Measurements from ENCODE around the gene GSTT4. TPM values are rescaled to one million over a fixed set of nuclear protein-coding genes. Genes with fewer than 3 reads are reported as not detected.

The GSTT4 gene
- total RNA-seq, 1 donor from 2014 or later = not detected

GRCh38 chr22:24016156-24016555 lies 10.9 kb upstream of the GSTT4 start:
- no peaks in the 10 kb centered on the region for H3K27me3 Mint-ChIP-seq (ENCODE audit: unreplicated experiment)
- peaks cover 18% of the 10 kb centered on the region for H3K4me1 Mint-ChIP-seq (ENCODE audit: unreplicated experiment)
- H3K36me3 Mint-ChIP-seq (ENCODE audit: unreplicated experiment) = peaks cover 3% of the 10 kb centered on the region
- no peaks in the 10 kb centered on the region for H3K9me3 Mint-ChIP-seq (ENCODE audit: unreplicated experiment)
- H3K27ac Mint-ChIP-seq (ENCODE audit: unreplicated experiment) = no peak overlapping the region
- no peak for TF ChIP-seq CTCF (IDR thresholded peaks at IDR 0.05)
- no peak overlapping the region for H3K4me3 Mint-ChIP-seq (ENCODE audit: unreplicated experiment)
- DNase-seq (ENCODE audit: extremely low spot score, unreplicated experiment) = no peak

GRCh38 chr22:24011735-24012068 lies 6.4 kb upstream of the GSTT4 start:
- peaks cover 18% of the 10 kb centered on the region for H3K4me1 Mint-ChIP-seq (ENCODE audit: unreplicated experiment)
- H3K4me3 Mint-ChIP-seq (ENCODE audit: unreplicated experiment) = peak overlapping the region; percentile 96
- no peak for TF ChIP-seq CTCF (IDR thresholded peaks at IDR 0.05)
- DNase-seq (ENCODE audit: extremely low spot score, unreplicated experiment) = no peak
- H3K36me3 Mint-ChIP-seq (ENCODE audit: unreplicated experiment) = no peaks in the 10 kb centered on the region
- H3K9me3 Mint-ChIP-seq (ENCODE audit: unreplicated experiment) = no peaks in the 10 kb centered on the region
- no peaks in the 10 kb centered on the region for H3K27me3 Mint-ChIP-seq (ENCODE audit: unreplicated experiment)
- H3K27ac Mint-ChIP-seq (ENCODE audit: unreplicated experiment) = peak overlapping the region; percentile 94

GRCh38 chr22:24010018-24010391 lies 4.8 kb upstream of the GSTT4 start:
- no peak overlapping the region for H3K27ac Mint-ChIP-seq (ENCODE audit: unreplicated experiment)

GRCh38 chr22:24009227-24010017 lies 4.2 kb upstream of the GSTT4 start:
- DNase-seq (ENCODE audit: extremely low spot score, unreplicated experiment) = no peak
- H3K4me1 Mint-ChIP-seq (ENCODE audit: unreplicated experiment) = peaks cover 18% of the 10 kb centered on the region
- H3K27me3 Mint-ChIP-seq (ENCODE audit: unreplicated experiment) = no peaks in the 10 kb centered on the region
- H3K9me3 Mint-ChIP-seq (ENCODE audit: unreplicated experiment) = no peaks in the 10 kb centered on the region
- no peak overlapping the region for H3K27ac Mint-ChIP-seq (ENCODE audit: unreplicated experiment)
- H3K36me3 Mint-ChIP-seq (ENCODE audit: unreplicated experiment) = no peaks in the 10 kb centered on the region
- no peak for TF ChIP-seq CTCF (IDR thresholded peaks at IDR 0.05)
- H3K4me3 Mint-ChIP-seq (ENCODE audit: unreplicated experiment) = no peak overlapping the region

More at GRCh38 chr22:24010018-24010391, 4.8 kb upstream of the GSTT4 start:
- H3K27me3 Mint-ChIP-seq (ENCODE audit: unreplicated experiment) = no peaks in the 10 kb centered on the region
- no peak for DNase-seq (ENCODE audit: extremely low spot score, unreplicated experiment)
- H3K4me1 Mint-ChIP-seq (ENCODE audit: unreplicated experiment) = peaks cover 18% of the 10 kb centered on the region
- no peak for TF ChIP-seq CTCF (IDR thresholded peaks at IDR 0.05)
- peak overlapping the region; percentile 50 for H3K4me3 Mint-ChIP-seq (ENCODE audit: unreplicated experiment)
- H3K36me3 Mint-ChIP-seq (ENCODE audit: unreplicated experiment) = no peaks in the 10 kb centered on the region
- no peaks in the 10 kb centered on the region for H3K9me3 Mint-ChIP-seq (ENCODE audit: unreplicated experiment)

- H3K27ac Mint-ChIP-seq (ENCODE audit: unreplicated experiment) = no peak overlapping the region
- no peaks in the 10 kb centered on the region for H3K36me3 Mint-ChIP-seq (ENCODE audit: unreplicated experiment)
- DNase-seq (ENCODE audit: extremely low spot score, unreplicated experiment) = no peak
- no peaks in the 10 kb centered on the region for H3K9me3 Mint-ChIP-seq (ENCODE audit: unreplicated experiment)
- TF ChIP-seq CTCF (IDR thresholded peaks at IDR 0.05) = no peak
- peaks cover 16% of the 10 kb centered on the region for H3K4me1 Mint-ChIP-seq (ENCODE audit: unreplicated experiment)
- no peaks in the 10 kb centered on the region for H3K27me3 Mint-ChIP-seq (ENCODE audit: unreplicated experiment)
- no peak overlapping the region for H3K4me3 Mint-ChIP-seq (ENCODE audit: unreplicated experiment)
Measured at GRCh38 chr22:24008381-24009226, 3.4 kb upstream of the GSTT4 start.

Data from osteocyte (in vitro differentiated cells).